KMS-11 (cell line): ENCODE measurements around the gene MOB3B.

Source experiments
- H2AFZ ChIP-seq: fragments of 200-600 bp; sonication (generic); 2 replicates; pipeline ENCODE4 v1.6.1; 2016; ENCODE audit warnings: antibody characterized with exemption, mixed run types, low read depth
- H3K27ac ChIP-seq: fragments of 200-600 bp; sonication (generic); 2 replicates; pipeline ENCODE4 v1.6.1; 2016; ENCODE audit warnings: mild to moderate bottlenecking, mixed run types
- H3K27me3 ChIP-seq: fragments of 200-600 bp; sonication (generic); 2 replicates; pipeline ENCODE4 v1.6.1; 2017; ENCODE audit warnings: mild to moderate bottlenecking, low read depth, mixed run types, moderate library complexity; ENCODE audit not compliant: insufficient read depth
- H3K36me3 ChIP-seq: fragments of 200-600 bp; sonication (generic); 2 replicates; pipeline ENCODE4 v1.6.1; 2017; ENCODE audit warnings: mild to moderate bottlenecking, mixed run types; ENCODE audit not compliant: insufficient read depth
- H3K4me1 ChIP-seq: fragments of 200-600 bp; sonication (generic); 2 replicates; pipeline ENCODE4 v1.6.1; 2016; ENCODE audit warnings: mild to moderate bottlenecking, low read depth, mixed run types; ENCODE audit not compliant: poor library complexity, severe bottlenecking
- H3K4me2 ChIP-seq: fragments of 200-600 bp; sonication (generic); 2 replicates; pipeline ENCODE4 v1.7.0; 2016; ENCODE audit warnings: mild to moderate bottlenecking, mixed run types
- H3K4me3 ChIP-seq: fragments of 200-600 bp; sonication (generic); IDR thresholded peaks from 2 replicates; pipeline ENCODE4 v1.6.1; 2017; ENCODE audit warnings: low read depth, low read length, mixed read lengths; ENCODE audit not compliant: insufficient read depth
- H3K79me2 ChIP-seq: fragments of 200-600 bp; sonication (generic); 2 replicates; pipeline ENCODE4 v1.6.1; 2016; ENCODE audit warnings: low read depth, mixed run types; ENCODE audit not compliant: insufficient read depth
- H3K9ac ChIP-seq: fragments of 200-600 bp; sonication (generic); 2 replicates; pipeline ENCODE4 v1.6.1; 2016; ENCODE audit warnings: mild to moderate bottlenecking, mixed run types
- H4K20me1 ChIP-seq: fragments of 200-600 bp; sonication (generic); 2 replicates; pipeline ENCODE4 v1.6.1; 2016; ENCODE audit warnings: mild to moderate bottlenecking, mixed run types; ENCODE audit not compliant: insufficient read depth
- CTCF ChIP-seq: fragments of 200-600 bp; sonication (generic); conservative IDR thresholded peaks from 2 replicates; pipeline ENCODE4 v1.6.1; 2017; ENCODE audit warnings: low read depth, mild to moderate bottlenecking, antibody characterized with exemption, low read length, moderate library complexity, mixed read lengths

The MOB3B gene

GRCh38 chr9:27528886-27529315 is 713 bp downstream of the MOB3B start:
- Histone ChIP-seq H3K9ac (no peak overlapping the region; the same call in 1 of the 2 replicates), H3K4me1 (no peaks in the 10 kb centered on the region), H3K36me3 (no peaks in the 10 kb centered on the region), H3K4me2 (peak overlapping the region; percentile 82), H3K27me3 (peaks cover 2% of the 10 kb centered on the region; the same call in 1 of the 2 replicates), H3K27ac (no peak overlapping the region), H3K79me2 (no peaks in the 10 kb centered on the region), H3K4me3 (no peak overlapping the region), H4K20me1 (no peaks in the 10 kb centered on the region), H2AFZ (peak overlapping the region; percentile 85)
- no peak for TF ChIP-seq CTCF

- Histone ChIP-seq H3K9ac (no peak overlapping the region), H3K27me3 (peaks cover 2% of the 10 kb centered on the region; the same call in 1 of the 2 replicates), H4K20me1 (no peaks in the 10 kb centered on the region), H3K4me2 (peak overlapping the region; percentile 82), H3K4me3 (no peak overlapping the region), H3K36me3 (no peaks in the 10 kb centered on the region), H3K79me2 (no peaks in the 10 kb centered on the region), H3K4me1 (no peaks in the 10 kb centered on the region), H3K27ac (no peak overlapping the region), H2AFZ (peak overlapping the region; percentile 85)
- TF ChIP-seq CTCF, result no peak
These were observed 1.3 kb downstream of the MOB3B start for GRCh38 chr9:27528076-27528885.

GRCh38 chr9:27527702-27528075 is 1.9 kb downstream of the MOB3B start:
- H3K27ac ChIP-seq, result no peak overlapping the region
- no peak for TF ChIP-seq CTCF
- H3K9ac ChIP-seq, result no peak overlapping the region

GRCh38 chr9:27524236-27524635 is 5.4 kb downstream of the MOB3B start, which contains the start of gene IFNK:
Gene IFNK, plus strand, starts transcription at chr9:27524290. Its CDS starts 47 bp downstream, at chr9:27524337.
- no peak within 1 kb of the TSS for H3K9ac ChIP-seq
- H3K27ac ChIP-seq, result no peak within 1 kb of the TSS
- TF ChIP-seq CTCF, result no peak
- H3K27me3 ChIP-seq, result peaks cover 2% of the 10 kb centered on the region; the same call in 1 of the 2 replicates
- H3K4me2 ChIP-seq, result no peak within 1 kb of the TSS
- no peaks in the 10 kb centered on the region for H4K20me1 ChIP-seq
- no peaks in the 10 kb centered on the region for H3K79me2 ChIP-seq
- H2AFZ ChIP-seq, result no peak within 1 kb of the TSS
- H3K36me3 ChIP-seq, result no peaks in the 10 kb centered on the region
- no peaks in the 10 kb centered on the region for H3K4me1 ChIP-seq
- no peak within 1 kb of the TSS for H3K4me3 ChIP-seq

More at GRCh38 chr9:27527702-27528075, 1.9 kb downstream of the MOB3B start:
- Histone ChIP-seq H3K27me3 (peaks cover 2% of the 10 kb centered on the region; the same call in 1 of the 2 replicates), H3K79me2 (no peaks in the 10 kb centered on the region), H3K4me2 (no peak overlapping the region), H3K4me3 (no peak overlapping the region), H3K36me3 (no peaks in the 10 kb centered on the region), H4K20me1 (no peaks in the 10 kb centered on the region), H2AFZ (no peak overlapping the region), H3K4me1 (no peaks in the 10 kb centered on the region)
